Activated T-cell treated with anti-CD3 and anti-CD28 coated beads, Interleukin-2, amount 50 U/mL, for 4 hours (primary cell): ENCODE data around the gene TM9SF4. TPM values are rescaled to one million over a fixed set of nuclear protein-coding genes. Genes with fewer than 3 reads are reported as not detected.
"Not testable (repeated sequence)": the region's sequence is repeated elsewhere in the genome, so short reads cannot be mapped to it uniquely, and the experiment has no call there.

Experiments used
- ATAC-seq, 2 donors: fragments of 200-7000 bp; cut with Tn5 transposase; one replicate each; pipeline ENCODE4 v1.10.0; 2021
- DNase-seq: peaks from one replicate; pipeline ENCODE4 v3.0.0-alpha.2; 2020
- H3K27me3 Mint-ChIP-seq: one replicate; pipeline ENCODE4 v1.8.0; 2021; ENCODE audit warnings: low read depth, mixed read lengths
- H3K36me3 Mint-ChIP-seq: one replicate; pipeline ENCODE4 v1.8.0; 2022; ENCODE audit warnings: mixed read lengths; ENCODE audit not compliant: insufficient read depth
- H3K4me1 Mint-ChIP-seq: one replicate; pipeline ENCODE4 v1.8.0; 2021; ENCODE audit warnings: low read depth, mixed read lengths
- H3K4me3 Mint-ChIP-seq: one replicate; pipeline ENCODE4 v1.8.0; 2021; ENCODE audit warnings: mild to moderate bottlenecking, moderate library complexity, mixed read lengths
- H3K9me3 Mint-ChIP-seq: one replicate; pipeline ENCODE4 v1.8.0; 2021; ENCODE audit warnings: mixed read lengths
- total RNA-seq, 3 donors: library from RNA; stranded (reverse); gene quantifications; one replicate each; pipeline ENCODE4 v1.2.1, GENCODE V29; 2021

Gene TM9SF4
- total RNA-seq, 3 donors from 2014 or later, result 43.5 to 48.6 (median 44.4) TPM

GRCh38 chr20:32165836-32166545 lies 56.5 kb downstream of the TM9SF4 start:
- H3K4me1 Mint-ChIP-seq, result no peaks in the 10 kb centered on the region

DNA sequence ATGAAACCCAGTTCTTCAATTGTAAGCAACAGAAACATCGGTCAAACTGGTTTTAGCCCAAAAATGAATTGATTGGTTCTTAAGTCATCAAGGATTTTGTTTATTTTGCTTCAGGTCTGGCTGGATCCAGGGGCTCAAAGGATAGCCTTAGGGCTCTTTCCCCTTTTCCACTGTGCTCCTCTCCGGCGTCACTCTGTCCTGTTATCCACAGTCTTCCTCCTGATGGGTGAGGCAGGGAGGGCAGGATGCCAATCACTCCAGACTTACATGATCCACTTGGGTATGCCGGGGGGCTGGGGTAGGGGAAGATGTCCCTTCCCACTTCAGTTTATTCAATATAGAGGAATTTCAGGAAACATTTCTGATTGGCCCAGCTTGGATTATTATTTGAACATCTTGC lies 58.0 kb downstream of the TM9SF4 start:
- DNase-seq, result no peak
- Mint-ChIP-seq H3K27me3 (no peaks in the 10 kb centered on the region), H3K36me3 (peaks cover 32% of the 10 kb centered on the region), H3K4me3 (no peak overlapping the region), H3K9me3 (no peaks in the 10 kb centered on the region), H3K4me1 (no peaks in the 10 kb centered on the region)
- no peak for ATAC-seq

More at GRCh38 chr20:32165836-32166545, 56.5 kb downstream of the TM9SF4 start:
- no peaks in the 10 kb centered on the region for H3K27me3 Mint-ChIP-seq
- no peak for DNase-seq
- ATAC-seq, result no peak
- H3K9me3 Mint-ChIP-seq, result no peaks in the 10 kb centered on the region
- no peak overlapping the region for H3K4me3 Mint-ChIP-seq
- peaks cover 44% of the 10 kb centered on the region for H3K36me3 Mint-ChIP-seq

DNA sequence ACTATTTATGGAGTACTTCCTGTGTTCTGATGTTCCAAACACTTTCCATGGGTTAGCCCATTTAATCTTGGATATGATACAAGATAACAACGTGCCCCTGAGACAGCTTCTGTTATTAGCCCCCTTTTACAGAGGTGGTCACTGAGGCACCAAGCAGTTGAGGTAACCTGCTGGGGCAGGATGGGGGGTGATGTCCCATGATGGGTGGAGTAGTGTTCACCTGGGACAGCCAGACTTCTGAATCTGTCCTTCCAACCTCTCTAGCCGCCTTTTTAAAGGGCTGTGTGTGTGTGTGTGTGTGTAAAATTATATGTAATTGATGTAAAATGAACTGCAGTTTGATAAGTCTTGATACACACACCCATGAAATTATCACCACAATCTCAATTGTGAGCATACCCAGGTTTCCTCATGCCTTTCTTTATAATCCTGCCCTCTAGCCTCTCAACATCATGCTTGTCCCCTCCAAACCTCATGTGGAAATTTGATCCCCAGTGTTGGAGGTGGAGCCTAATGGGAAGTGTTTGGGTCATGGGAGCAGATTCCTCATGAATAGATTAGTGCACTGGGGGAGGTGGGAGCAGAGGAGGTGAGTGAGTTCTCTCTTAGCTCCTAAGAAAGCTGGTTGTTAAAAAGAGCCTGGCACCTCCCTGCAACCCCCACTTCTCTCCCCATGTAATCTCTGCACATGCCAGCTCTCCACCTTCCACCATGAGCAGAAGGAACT lies 58.8 kb downstream of the TM9SF4 start:
- Mint-ChIP-seq H3K36me3 (peaks cover 29% of the 10 kb centered on the region), H3K4me3 (no peak overlapping the region), H3K27me3 (no peaks in the 10 kb centered on the region), H3K9me3 (no peaks in the 10 kb centered on the region), H3K4me1 (no peaks in the 10 kb centered on the region)
- no peak for DNase-seq
- no peak for ATAC-seq

- H3K4me1 Mint-ChIP-seq, H3K4me3 Mint-ChIP-seq, H3K9me3 Mint-ChIP-seq, H3K27me3 Mint-ChIP-seq, H3K36me3 Mint-ChIP-seq, DNase-seq, ATAC-seq: not testable (repeated sequence)
These were observed 68.2 kb downstream of the TM9SF4 start for GRCh38 chr20:32177696-32178095.

DNA sequence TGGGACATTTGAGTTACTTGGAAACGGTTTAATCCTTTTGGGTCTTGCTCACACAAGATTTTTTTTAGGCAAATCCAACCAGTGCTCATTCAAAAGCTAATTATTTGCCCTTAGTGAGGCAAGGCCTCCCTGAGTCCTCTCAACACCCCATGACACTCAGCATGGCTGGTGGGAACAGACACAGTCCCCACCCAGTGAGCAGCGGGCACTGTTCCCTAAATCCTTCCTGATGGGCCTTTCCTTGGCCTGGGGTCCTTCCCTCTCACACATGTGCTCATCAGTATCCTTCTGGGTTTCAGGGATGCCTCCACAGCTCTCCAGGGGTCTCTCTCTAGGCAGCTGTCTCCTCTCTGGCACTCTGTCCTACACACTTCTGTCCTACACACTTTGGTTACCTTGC lies 70.0 kb downstream of the TM9SF4 start:
- Mint-ChIP-seq H3K27me3 (no peaks in the 10 kb centered on the region), H3K36me3 (peaks cover 2% of the 10 kb centered on the region), H3K4me1 (no peaks in the 10 kb centered on the region), H3K9me3 (no peaks in the 10 kb centered on the region), H3K4me3 (no peak overlapping the region)
- ATAC-seq (no peak), DNase-seq (no peak)

GRCh38 chr20:32179934-32180333 lies 70.4 kb downstream of the TM9SF4 start:
- Mint-ChIP-seq H3K27me3 (no peaks in the 10 kb centered on the region), H3K4me1 (no peaks in the 10 kb centered on the region), H3K4me3 (no peak overlapping the region), H3K9me3 (no peaks in the 10 kb centered on the region), H3K36me3 (peaks cover 2% of the 10 kb centered on the region)
- ATAC-seq (no peak), DNase-seq (no peak)

DNA sequence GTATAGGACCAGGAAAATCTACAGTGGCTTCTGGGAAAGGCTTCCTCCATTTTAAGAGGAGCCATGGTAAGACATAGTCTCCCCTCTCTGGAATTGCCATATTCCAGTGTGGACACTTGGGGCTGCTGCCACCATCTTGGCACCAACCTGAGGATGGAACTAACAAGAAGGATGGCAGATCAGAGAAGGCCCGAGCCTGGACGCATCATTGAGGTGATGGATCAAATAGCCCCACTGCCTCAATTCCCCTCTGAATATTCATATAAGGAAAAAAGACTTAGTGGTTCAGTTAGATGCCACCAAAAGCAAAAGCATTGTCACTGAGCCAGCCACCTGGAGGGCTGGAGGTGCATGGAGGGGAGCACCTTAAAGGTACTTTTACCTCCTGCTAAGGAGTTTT lies 72.1 kb downstream of the TM9SF4 start:
- DNase-seq, result no peak
- Mint-ChIP-seq H3K9me3 (no peaks in the 10 kb centered on the region), H3K4me1 (no peaks in the 10 kb centered on the region), H3K36me3 (peaks cover 2% of the 10 kb centered on the region), H3K4me3 (no peak overlapping the region), H3K27me3 (no peaks in the 10 kb centered on the region)
- no peak for ATAC-seq

GRCh38 chr20:32183947-32184635 lies 74.6 kb downstream of the TM9SF4 start:
- Mint-ChIP-seq H3K4me3 (no peak overlapping the region), H3K36me3 (no peaks in the 10 kb centered on the region), H3K27me3 (no peaks in the 10 kb centered on the region), H3K4me1 (peaks cover 7% of the 10 kb centered on the region), H3K9me3 (no peaks in the 10 kb centered on the region)
- ATAC-seq (no peak), DNase-seq (no peak)

GRCh38 chr20:32184961-32185603 lies 75.6 kb downstream of the TM9SF4 start:
- DNase-seq (no peak), ATAC-seq (no peak)
- no peaks in the 10 kb centered on the region for H3K36me3 Mint-ChIP-seq
- peaks cover 12% of the 10 kb centered on the region for H3K4me1 Mint-ChIP-seq
- H3K4me3 Mint-ChIP-seq, result no peak overlapping the region
- H3K9me3 Mint-ChIP-seq, result no peaks in the 10 kb centered on the region
- no peaks in the 10 kb centered on the region for H3K27me3 Mint-ChIP-seq

DNA sequence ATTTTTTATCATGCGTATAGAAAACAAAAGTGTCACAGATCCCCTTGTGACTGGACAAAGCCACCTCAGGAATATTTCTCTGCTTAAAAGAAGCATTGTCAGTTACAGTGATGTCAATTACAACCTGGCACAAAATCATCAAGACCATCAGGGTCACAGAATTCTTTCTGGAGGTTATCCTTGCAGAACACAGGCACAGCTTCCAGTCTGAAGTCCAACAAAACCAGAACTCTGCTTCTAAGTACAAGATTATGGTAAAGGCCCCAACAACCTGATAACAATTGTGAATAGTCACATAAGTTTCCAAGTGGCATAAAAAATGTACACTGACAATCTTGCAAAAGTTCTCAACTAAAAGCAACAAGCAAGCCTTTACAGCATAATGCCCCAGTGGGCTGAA lies 77.0 kb downstream of the TM9SF4 start:
- DNase-seq, result no peak
- H3K9me3 Mint-ChIP-seq, result no peaks in the 10 kb centered on the region

GRCh38 chr20:32188376-32189122 lies 79.0 kb downstream of the TM9SF4 start:
- Mint-ChIP-seq H3K27me3 (no peaks in the 10 kb centered on the region), H3K4me1 (peaks cover 28% of the 10 kb centered on the region), H3K4me3 (peak overlapping the region; percentile 77), H3K9me3 (no peaks in the 10 kb centered on the region), H3K36me3 (peaks cover 6% of the 10 kb centered on the region)
- DNase-seq, result no peak
- ATAC-seq, result no peak

More for the DNA sequence above, 77.0 kb downstream of the TM9SF4 start:
- ATAC-seq, result no peak
- peaks cover 24% of the 10 kb centered on the region for H3K4me1 Mint-ChIP-seq
- no peak overlapping the region for H3K4me3 Mint-ChIP-seq
- H3K36me3 Mint-ChIP-seq, result no peaks in the 10 kb centered on the region
- no peaks in the 10 kb centered on the region for H3K27me3 Mint-ChIP-seq

DNA sequence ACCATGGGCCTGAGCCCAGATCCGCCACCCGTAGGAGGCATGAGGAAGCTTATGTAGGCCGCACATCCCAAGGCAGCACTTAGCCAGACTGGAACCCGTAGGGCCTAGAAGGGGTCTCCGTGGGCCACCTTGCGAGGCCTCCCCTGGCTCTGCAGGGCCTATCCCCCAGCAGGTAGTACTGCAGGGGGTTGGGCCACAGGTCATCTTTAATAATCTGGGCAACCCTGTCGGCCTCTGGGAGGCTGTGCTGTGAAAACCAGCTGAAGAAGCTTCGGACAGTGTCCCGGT lies 79.6 kb downstream of the TM9SF4 start:
- no peak for DNase-seq
- H3K36me3 Mint-ChIP-seq, result peaks cover 11% of the 10 kb centered on the region
- ATAC-seq, result no peak
- H3K4me1 Mint-ChIP-seq, result peaks cover 31% of the 10 kb centered on the region
- no peaks in the 10 kb centered on the region for H3K27me3 Mint-ChIP-seq
- H3K4me3 Mint-ChIP-seq, result peak overlapping the region; percentile 77
- no peaks in the 10 kb centered on the region for H3K9me3 Mint-ChIP-seq

DNA sequence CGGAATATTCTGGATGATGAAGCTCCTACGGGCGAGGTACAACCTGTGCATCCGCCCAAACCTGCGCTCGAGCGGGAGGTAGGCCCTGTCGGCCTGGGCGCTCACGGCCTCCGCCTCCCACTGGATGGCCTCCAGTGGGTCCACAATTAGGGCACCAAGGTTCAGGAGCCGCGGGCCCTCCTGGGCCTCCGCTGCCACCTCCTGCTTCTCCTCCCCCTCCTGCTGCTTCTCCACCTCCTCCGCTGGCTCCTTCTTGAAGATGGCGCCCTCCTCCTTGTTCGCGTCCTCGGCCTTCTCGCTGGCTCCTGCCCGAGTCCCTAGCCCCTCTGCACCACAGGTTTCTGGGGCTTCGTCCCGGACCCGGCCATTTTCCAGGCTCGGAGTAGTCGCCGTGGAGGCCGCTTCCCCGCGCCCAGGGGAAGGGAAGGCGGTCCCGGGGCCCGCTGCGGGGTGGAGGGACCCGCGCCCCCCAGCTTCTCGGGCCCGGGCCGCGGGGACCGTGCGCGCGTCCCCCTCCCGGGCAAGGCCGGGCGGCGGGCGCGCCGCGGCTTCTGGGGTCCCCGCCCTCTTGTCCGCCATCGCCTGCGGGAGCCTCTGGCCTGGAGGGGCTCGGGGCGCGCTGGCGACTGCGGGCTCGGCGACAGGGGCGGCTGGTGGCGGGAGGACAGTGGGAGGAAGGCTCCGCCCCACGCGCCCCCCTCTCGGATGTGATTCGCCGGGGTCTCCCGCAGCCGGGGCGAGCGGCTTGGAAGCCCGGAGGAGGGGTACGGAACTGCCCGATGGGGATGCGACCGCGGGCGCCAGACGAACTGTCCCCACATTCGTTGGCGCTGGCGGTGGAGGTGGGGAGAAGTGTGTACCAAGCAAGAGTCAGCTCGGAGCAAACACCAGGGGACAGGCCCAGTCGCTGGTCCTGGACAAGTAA lies 80.4 kb downstream of the TM9SF4 start:
- Mint-ChIP-seq H3K9me3 (no peaks in the 10 kb centered on the region), H3K36me3 (peaks cover 16% of the 10 kb centered on the region), H3K4me1 (peaks cover 35% of the 10 kb centered on the region), H3K4me3 (peak overlapping the region; percentile 77), H3K27me3 (no peaks in the 10 kb centered on the region)
- peak; percentile 26 for DNase-seq
- ATAC-seq, result peak; percentile 51 to 55
